Stimulated activated CD4-positive, alpha-beta T cell treated with anti-CD3 and anti-CD28 coated beads, Interleukin-12 subunit alpha, Interleukin-12 subunit beta, amount 100 ng/mL, for 4 hours (primary cell): ENCODE measurements around the gene TOMM70.

ENCODE experiments used
- DNase-seq: peaks from one replicate; pipeline ENCODE4 v3.0.0-alpha.2; 2020

The TOMM70 gene

DNA sequence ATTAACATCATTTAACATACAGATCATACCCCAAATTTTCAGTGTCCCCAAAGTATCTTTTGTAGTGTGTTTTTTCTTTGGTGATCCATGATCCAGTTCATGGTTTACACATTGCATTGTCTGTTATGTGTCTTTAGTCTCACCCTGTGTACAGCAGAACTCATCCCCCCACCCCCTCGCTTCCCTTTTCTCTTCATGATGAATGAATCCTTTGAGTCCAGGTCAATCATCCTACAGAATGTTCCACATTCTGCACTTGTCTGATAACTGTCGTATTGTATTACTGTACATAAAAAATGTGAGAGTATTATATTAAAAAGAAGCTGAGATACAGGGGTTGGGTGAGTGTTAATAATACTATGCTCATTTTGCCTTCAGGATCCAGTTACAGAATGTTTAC lies 80.9 kb downstream of the TOMM70 start:
- DNase-seq = no peak

- no peak for DNase-seq
Observed at GRCh38 chr3:100317912-100318311, 83.0 kb downstream of the TOMM70 start.

- no peak for DNase-seq
Observed at GRCh38 chr3:100316641-100317069, 84.2 kb downstream of the TOMM70 start.
